Inflammatory macrophage treated with lipopolysaccharide for 1 hour (primary cell): ENCODE data around the gene SLC6A5.

Experiments
- DNase-seq, 2 donors: peaks; one replicate each; pipeline ENCODE4 v3.0.0-alpha.2; 2020 to 2022

SLC6A5 gene

GRCh38 chr11:20626279-20626678 lies 26.9 kb downstream of the SLC6A5 start:
- DNase-seq = no peak

- no peak for DNase-seq
These were observed 27.6 kb downstream of the SLC6A5 start for GRCh38 chr11:20627026-20627425.

GRCh38 chr11:20627701-20628100 lies 28.3 kb downstream of the SLC6A5 start:
- no peak for DNase-seq

GRCh38 chr11:20631519-20632168 lies 32.2 kb downstream of the SLC6A5 start:
- no peak for DNase-seq

- DNase-seq = no peak
These were observed 32.7 kb downstream of the SLC6A5 start for GRCh38 chr11:20632169-20632532.

- no peak for DNase-seq
These were observed 34.6 kb downstream of the SLC6A5 start for GRCh38 chr11:20634044-20634443.

GRCh38 chr11:20634781-20635180 lies 35.4 kb downstream of the SLC6A5 start:
- DNase-seq = no peak

GRCh38 chr11:20638074-20638473 lies 38.7 kb downstream of the SLC6A5 start:
- no peak for DNase-seq

GRCh38 chr11:20639688-20640087 lies 40.3 kb downstream of the SLC6A5 start:
- no peak for DNase-seq

GRCh38 chr11:20640401-20640800 lies 41.0 kb downstream of the SLC6A5 start:
- DNase-seq = no peak

- DNase-seq = no peak
These were observed 45.0 kb downstream of the SLC6A5 start for GRCh38 chr11:20644360-20644759.

- DNase-seq = peak; percentile 15 to 76
These were observed 48.7 kb downstream of the SLC6A5 start for GRCh38 chr11:20647976-20648565.

- no peak for DNase-seq
These were observed 52.9 kb downstream of the SLC6A5 start for GRCh38 chr11:20652150-20652806.

- DNase-seq = no peak
These were observed 54.6 kb downstream of the SLC6A5 start for GRCh38 chr11:20654038-20654437.

- no peak for DNase-seq
These were observed 57.5 kb downstream of the SLC6A5 start for GRCh38 chr11:20656901-20657300.

- DNase-seq = no peak
These were observed 58.7 kb downstream of the SLC6A5 start for GRCh38 chr11:20658135-20658534.

- DNase-seq = no peak
These were observed 62.0 kb downstream of the SLC6A5 start for GRCh38 chr11:20661445-20661844.

GRCh38 chr11:20661850-20662249 lies 62.4 kb downstream of the SLC6A5 start:
- DNase-seq = no peak

GRCh38 chr11:20668131-20668809 lies 68.9 kb downstream of the SLC6A5 start:
- DNase-seq = no peak

- no peak for DNase-seq
These were observed 69.7 kb downstream of the SLC6A5 start, which contains the start of gene NELL1 for GRCh38 chr11:20668844-20669819. NELL1 (plus strand) TSS chr11:20669586.

- DNase-seq = no peak
These were observed 70.6 kb downstream of the SLC6A5 start for GRCh38 chr11:20669820-20670684.
